ENCODE results near the gene RAB12.
"Not testable (repeated sequence)": the region's sequence is repeated elsewhere in the genome, so short reads cannot be mapped to it uniquely, and the experiment has no call there.

Gene RAB12, protein sequence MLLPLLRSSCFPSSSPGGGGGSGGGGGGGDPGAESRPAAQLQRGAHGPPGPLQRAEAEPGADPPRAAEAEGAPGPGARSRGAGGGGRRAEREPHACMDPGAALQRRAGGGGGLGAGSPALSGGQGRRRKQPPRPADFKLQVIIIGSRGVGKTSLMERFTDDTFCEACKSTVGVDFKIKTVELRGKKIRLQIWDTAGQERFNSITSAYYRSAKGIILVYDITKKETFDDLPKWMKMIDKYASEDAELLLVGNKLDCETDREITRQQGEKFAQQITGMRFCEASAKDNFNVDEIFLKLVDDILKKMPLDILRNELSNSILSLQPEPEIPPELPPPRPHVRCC

DNA sequence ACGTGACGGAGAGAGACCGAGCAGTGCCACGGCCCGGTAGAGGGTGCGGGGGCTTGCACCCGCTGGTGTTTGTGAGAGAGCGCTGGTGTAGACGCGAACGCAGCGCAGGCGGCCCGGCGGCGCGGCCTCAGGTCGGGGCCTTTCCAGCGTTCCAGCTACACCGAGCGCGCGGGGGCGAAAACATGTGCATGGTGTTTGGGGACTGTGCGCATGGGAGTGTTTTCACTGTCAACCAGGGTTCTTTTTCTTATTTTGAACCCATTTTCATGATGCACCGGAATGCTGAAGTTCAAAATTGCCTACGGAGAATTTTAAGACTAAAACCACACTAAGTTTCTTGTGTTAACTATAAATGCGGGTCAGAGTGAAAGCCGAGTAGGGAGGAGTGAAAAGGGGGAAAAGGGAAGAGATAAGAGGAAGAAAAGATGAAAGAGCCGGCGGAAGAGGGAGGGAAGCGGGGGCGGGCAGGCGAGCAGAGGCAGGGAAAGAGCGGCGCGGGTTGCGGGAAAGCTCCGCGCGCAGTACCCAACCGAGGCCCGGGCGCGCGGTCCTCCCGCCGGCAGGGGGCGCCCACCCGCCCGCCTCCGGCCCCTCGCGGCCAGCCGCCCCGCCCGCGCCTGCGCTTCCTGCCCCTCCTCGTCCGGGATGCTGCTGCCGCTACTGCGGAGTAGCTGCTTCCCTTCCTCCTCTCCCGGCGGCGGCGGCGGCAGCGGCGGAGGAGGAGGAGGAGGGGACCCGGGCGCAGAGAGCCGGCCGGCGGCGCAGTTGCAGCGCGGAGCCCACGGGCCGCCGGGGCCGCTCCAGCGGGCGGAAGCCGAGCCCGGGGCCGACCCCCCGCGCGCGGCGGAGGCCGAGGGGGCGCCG lies at the start of gene RAB12:
TSS of gene RAB12 (plus strand) at position 643 of the 864 bp plus-strand sequence. CDS start at position 646, 3 bp downstream.
- peak; percentile 80 for DNase-seq

GRCh38 chr18:8559612-8560186 lies 49.5 kb upstream of the RAB12 start:
- DNase-seq, result peak; percentile 22

DNA sequence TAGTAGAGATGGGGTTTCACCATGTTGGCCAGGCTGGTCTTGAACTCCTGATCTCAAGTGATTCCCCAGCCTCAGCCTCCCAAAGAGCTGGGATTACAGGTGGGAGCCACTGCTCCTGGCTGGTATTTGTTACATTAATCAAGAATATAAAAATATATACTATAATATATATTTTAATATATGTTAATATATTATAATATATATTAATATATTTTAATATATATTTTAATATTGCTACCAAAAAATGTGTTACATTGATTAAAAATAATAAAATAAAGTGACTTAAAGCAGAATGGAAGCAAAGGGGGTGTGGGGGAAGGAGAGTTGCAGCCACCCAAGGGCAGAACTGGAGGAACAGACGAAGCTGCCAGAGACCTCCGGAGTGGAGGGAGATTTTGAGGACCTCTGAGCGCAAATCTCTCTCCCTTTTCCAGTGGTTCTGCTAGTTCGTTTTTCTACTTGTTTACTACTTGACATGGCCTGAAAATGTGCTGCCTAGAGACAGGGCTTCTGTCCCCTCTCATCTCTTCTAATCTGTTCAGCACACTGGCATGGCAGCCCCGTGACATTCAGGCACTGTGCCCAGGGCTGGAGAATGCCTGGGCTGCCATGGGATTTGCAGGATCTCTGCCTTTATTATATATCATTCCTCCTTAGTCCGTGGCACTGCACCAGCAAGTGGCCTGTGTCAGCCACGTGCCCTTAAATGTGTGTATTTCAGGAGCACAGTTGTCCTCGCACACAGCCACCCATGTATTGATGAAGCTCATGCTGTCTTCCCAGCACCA lies 47.9 kb upstream of the RAB12 start:
- no peak for DNase-seq

DNA sequence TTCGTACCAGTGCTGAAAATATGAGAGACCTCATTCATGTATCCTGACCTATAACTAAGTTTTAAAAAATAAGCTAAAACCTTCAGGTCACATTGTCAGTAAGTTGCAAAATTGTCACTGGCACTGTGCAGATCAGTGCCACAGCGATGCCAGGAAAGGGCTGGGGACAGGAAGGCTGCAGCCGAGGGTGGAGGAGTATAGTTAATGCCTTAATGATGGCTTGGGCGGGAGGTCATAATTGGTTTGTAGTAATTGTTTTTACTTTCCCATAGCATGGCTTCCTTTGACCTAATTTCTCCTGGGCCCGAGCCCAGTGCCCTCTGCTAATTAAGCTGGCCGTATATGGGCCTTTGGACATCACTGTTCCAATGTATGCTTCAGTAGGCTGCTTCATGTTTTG lies 47.2 kb upstream of the RAB12 start:
- DNase-seq, result no peak

DNA sequence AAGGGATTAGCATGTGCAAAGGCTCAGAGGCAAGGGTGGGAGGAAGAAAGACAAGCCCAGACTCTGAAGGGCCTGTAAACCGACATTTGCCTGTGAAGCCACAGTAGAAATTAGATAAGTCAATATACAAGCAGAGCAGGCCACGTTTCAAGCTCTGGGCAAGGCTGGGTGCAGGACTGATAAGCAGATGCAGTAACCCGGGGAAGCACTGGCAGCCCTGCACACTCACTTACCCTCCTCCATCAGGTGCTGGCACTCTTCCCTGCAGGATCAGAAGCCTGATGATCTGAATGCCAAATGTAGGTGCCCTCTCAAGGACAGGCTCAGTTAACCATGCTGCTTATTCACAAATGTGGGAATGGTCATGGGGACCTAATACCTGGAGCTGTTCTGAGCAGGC lies 46.3 kb upstream of the RAB12 start:
- peak; percentile 93 for DNase-seq

GRCh38 chr18:8571399-8571798 lies 37.8 kb upstream of the RAB12 start:
- DNase-seq, result no peak

DNA sequence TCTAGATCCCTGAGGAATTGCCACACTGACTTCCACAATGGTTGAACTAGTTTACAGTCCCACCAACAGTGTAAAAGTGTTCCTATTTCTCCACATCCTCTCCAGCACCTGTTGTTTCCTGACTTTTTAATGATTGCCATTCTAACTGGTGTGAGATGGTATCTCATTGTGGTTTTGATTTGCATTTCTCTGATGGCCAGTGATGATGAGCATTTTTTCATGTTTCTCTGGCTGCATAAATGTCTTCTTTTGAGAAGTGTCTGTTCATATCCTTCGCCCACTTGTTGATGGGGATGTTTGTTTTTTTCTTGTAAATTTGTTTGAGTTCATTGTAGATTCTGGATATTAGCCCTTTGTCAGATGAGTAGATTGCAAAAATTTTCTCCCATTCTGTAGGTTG lies 35.5 kb upstream of the RAB12 start:
- DNase-seq, result not testable (repeated sequence)

DNA sequence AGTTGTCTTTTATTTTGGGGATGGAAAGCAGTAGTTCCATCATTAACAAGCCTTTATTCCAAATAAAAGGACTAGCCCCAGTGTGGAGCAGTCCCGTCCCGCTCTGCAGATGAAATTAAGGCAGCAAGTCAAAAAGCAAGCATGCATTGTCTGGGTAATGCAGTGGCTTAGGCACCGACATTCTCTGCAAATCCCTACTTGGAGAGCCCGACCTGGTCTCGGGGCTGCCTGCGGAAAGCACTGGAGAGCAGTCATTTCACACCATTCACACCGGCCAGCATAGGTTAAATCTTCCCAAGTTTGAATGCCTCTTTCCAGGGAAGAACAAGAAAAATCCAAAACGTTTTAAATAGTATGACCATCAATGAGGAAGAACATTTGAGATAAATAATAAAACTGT lies 24.4 kb upstream of the RAB12 start:
- DNase-seq, result no peak

DNA sequence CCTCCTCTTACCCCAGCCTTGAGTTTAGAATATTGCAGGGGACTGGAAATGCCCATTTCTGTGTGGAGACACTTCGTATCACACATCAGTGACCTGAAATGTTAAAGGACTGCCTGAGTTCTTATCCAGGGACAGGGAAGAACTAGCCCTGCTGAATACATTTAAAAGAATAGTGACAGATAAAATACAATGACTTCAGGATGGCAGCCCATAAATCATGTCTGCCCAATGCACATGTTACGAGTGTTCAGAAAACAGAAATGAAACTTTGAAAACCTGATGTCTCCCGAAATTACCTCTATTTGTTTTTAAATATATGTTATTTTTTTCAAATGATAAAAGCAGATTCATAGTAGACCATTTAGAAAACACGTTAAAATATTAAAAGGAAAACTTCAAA lies 22.3 kb upstream of the RAB12 start:
- no peak for DNase-seq

- DNase-seq, result no peak
These were observed 13.8 kb upstream of the RAB12 start for GRCh38 chr18:8595445-8595844.

DNA sequence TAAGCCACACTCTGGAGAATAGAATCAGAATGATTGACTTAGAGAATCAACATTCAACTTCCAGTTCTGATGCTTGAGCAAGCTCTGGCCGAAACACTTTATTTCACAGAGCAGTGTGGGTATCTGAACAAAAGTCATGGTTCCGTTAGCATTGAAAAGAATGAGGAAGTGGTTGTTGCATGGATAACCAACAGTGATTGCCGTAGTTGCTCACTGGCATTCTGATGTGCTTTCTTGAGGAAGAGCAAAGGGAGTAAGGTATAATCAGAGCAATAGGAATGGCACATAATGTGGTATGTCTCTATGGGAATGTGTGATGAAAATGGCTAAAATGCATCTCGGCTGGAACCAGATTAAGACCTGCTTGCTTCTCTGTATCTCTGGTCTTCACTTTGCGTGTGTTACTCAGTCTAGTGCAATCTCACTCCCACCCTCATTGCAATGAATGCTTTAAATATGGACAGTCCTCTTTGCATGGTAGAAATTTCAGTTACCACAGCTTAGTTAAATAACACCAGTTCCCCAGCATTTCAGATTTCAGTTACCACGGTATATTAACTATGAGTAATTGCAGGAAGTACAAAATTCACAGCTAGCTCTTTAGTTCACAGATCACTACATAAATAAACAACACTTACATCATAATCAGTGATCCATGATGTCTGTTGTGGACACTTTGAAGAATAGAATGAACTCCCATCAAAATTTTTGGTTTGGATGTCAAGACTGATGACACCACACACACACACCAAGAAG lies 7.8 kb upstream of the RAB12 start:
- no peak for DNase-seq

DNA sequence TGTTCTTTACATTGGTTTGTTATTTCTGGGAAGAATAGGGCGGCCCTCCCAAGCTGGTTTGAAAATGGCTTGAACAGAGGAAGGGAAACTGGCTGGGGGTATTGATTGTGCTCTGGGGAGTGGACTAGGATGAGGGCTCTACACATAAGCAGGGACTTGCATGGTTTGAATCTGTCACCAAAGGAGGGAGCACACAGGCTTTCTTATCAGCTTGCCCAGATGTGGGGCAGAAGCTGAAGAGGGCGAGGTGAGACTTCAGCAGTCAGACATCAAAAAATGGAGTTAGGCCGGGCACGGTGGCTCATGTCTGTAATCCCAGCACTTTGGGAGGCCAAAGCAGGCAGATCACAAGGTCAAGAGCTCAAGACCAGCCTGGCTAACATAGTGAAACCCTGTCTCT lies 7.2 kb upstream of the RAB12 start:
- peak; percentile 94 for DNase-seq

GRCh38 chr18:8602557-8602956 lies 6.7 kb upstream of the RAB12 start:
- no peak for DNase-seq

DNA sequence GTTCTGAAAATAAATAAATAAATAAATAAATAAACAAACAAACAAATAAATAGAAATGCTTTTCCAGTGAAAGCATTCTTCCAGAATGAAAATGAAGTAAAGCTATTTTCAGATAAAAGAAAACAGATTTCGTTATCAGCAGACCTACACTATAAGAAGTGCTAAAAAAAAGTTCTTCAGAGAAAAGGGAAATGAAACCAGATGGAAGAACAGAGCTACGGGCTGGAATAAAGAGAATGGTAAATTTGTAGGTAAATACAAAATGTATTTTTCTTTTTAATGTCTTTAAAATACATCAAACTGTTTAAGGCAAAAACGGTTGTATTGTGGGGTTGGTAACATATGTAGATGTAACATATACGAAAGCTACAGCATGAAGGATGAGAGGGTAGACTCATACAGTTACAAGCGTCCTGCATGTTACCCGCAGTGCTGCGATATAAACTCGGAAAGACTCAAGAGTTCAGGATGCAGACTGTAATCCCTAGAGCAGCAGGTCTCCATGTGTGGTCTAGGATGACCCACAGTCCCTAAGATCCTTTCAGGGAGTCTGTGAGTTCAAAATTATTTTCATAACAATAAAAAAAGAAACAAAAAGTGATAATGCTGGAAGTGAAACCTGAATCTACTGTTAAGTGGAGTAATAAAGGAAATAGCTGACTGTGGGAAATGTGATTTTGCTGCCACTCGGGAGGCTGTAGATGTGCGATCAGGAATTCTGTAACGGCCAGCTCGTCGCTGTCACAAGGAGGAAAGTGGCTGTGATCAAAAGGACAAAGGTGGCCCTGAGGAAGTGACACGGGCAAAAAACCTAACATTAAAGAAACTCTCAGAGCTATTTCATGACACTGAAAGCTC lies 5.3 kb upstream of the RAB12 start:
- DNase-seq, result no peak

DNA sequence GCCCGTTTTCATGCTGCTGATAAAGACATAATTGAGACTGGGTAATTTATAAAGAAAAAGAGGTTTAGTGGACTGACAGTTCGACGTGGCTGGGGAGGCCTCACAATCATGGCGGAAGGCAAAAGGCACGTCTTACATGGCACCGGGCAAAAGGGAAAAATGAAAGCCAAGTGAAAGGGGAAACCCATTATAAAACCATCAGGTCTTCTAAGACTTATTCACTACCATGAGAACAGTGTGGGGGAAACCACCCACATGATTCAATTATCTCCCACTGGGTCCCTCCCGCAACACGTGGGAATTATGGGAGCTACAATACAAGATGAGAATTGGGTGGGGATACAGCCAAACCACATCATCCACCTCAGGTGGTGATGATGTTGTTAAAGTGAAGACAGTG lies 3.3 kb upstream of the RAB12 start:
- DNase-seq, result no peak

DNA sequence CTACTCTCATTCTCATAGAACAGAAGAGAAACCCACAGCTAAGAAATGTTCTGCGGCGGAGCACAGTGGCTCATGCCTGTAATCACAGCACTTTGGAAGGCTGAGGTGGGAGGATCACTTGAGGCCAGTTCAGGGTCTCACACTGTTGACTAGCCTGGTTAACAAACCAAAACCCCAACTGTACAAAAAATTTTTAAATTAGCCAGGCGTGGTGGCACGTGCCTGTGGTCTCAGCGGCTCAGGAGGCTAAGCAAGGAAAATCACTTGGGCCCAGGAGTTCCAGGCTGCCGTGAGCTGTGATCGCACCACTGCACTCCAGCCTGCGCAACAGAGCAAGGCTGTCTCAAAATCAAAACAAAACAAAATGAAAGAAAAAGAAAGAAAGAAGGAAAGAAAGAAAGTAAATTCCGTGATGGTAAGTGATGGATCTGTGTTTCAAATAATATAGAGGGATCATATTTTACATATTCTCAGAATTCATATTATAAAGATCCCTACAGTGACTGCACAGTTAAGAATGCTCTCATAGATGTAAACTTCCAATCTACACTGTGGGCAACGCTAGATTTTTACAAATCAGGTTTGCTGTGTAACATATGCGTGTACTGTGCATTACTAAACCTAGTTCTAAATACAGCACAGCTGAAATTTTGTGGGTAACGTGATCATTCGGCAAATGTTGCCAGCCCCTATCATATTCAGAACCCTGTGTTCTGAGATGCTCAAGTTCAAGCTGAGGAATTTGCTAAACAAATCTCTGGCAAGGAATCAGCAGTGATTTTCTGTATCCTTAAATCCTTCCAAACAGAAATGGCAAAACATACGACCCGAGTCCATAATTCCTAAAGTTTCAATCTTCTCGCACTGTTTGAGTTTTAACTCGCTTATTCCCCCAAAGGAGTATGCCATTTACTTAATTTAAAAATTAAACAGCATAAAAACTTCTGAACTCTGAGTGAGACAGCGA lies 1.2 kb upstream of the RAB12 start:
- DNase-seq, result no peak

DNA sequence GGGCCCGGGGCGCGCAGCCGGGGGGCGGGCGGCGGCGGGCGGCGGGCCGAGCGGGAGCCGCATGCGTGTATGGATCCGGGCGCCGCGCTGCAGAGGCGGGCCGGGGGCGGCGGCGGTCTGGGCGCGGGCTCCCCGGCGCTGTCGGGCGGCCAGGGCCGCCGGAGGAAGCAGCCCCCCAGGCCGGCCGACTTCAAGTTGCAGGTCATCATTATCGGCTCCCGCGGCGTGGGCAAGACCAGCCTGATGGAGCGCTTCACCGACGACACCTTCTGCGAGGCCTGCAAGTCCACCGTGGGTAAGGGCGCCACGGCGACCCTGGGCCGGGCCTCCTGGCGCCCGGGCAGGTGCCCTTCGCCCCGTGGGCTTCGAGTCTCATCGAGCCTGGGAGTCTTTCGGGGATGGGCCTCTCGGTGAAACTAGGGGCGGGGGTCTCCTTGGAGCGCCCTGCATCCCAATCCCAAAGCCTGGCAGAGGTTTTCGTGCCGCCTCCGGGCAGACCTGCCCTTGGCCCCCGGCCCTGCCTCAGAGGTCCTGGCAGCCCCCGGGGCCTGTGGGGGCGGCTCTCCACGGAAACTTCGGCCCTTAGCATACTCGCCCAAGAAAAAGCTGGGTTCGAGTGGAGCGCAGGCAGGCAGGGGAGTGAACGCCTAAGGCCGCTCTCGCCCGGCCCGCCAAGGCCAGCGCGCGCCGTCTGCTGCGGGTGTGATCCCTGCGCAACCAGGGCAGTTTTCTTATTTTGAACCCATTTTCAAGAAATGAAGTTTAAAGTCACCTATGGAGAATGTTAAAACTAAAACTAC lies 622 bp downstream of the RAB12 start:
- peak; percentile 23 for DNase-seq

- peak; percentile 38 for DNase-seq
These were observed 1.2 kb downstream of the RAB12 start for GRCh38 chr18:8610459-8610851.

- no peak for DNase-seq
These were observed 2.8 kb downstream of the RAB12 start for GRCh38 chr18:8611916-8612576.

All from hematopoietic multipotent progenitor cell treated with erythropoietin and hydrocortisone succinate and interleukin-3 and kit ligand, for 8 days (in vitro differentiated cells).